Stimulated activated CD4-positive, alpha-beta T cell treated with anti-CD3 and anti-CD28 coated beads, TNF-alpha, amount 100 ng/mL, for 1 hour (primary cell): Measurements from ENCODE around the gene GAD1.

ENCODE experiments used
- DNase-seq, 3 donors: peaks; one replicate each; pipeline ENCODE4 v3.0.0-alpha.2; 2020; ENCODE audit warnings: low read depth in 3 of 3, low spot score in 1 of 3

Gene GAD1

GRCh38 chr2:170891893-170892292, 75.2 kb downstream of the GAD1 start:
- no peak for DNase-seq

DNA sequence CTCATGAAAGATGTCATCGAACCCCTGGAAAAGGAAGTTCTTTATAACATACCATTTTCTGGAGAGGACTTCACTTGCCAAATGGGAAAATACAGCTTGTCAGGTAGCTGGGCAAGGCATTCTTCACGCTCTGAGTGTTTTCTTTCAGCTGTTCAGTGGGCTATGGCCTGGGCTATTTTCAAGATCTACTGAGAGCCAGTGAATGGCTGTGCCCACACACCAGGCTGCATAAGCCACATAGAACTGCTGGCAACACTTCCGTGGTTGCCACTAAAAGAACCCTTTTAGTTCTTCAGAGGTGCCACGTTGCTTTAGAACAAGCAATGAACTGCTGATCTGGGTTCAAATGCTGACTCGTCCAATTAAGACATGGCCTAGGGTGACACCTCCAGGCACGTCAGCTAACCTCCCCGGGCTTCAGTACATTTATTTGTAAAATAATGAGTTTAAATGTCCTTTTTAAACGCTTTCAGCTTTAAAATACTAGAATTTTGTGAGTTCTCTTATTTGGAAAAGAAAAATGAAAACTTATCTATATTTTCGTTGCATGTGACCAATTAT, 75.8 kb downstream of the GAD1 start:
- no peak for DNase-seq

- no peak for DNase-seq
Measured at GRCh38 chr2:170895023-170895757, 78.5 kb downstream of the GAD1 start.

DNA sequence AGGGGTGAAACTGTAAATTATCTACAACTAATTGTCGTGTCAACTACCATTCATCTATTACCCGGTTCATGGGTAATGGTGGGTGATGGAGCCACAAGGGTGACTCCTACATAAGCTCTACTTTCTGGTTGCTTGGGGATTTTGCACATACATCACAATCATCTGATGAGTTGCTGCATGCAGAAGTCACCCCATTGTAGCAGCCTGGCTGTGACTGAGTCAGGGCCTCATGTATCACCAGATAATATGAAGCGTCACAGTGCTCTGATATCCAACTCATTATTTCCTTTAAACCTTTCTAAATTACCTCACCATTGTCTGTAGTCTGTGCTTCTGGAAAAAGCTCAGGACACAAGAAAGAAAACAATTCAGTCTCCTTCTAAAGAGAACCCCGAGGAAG, 79.9 kb downstream of the GAD1 start:
- no peak for DNase-seq

DNA sequence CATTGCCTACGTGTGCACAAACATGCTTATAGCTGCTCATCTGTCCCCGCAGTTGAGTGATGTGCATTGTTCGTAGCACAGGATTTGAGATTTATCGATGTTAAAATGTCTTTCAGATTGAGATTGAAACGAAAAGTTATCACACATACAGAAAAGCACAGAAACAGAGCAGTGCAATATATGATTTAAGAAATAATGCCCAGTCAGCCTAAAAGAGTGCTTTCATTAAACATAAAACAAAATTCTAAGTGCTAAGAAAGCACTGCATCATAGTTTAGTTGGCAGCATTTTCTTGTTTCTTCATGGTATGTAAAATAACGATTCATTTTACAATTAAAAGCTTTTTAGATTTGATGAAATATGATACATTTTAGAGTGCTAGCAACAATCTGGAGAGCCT, 80.4 kb downstream of the GAD1 start:
- DNase-seq, result no peak

DNA sequence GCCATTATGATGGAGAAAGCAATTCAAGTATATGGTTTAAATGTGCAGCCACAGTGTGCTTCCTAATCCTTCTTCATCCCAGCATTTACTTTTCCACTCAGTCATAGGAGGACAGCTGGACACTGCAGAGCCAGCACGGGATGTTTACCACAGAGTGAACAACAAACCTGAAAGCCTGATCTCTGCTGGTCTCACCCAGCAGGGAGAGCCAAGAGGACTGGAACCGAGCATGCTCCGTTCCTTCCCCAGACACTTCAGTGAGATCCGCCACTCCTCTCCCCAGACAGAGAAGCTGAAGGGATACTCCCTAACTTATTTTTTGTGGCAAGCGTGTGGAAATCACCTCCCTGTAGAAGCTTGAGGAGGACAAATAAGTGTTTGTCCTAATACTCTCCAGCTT, 89.2 kb downstream of the GAD1 start:
- DNase-seq, result no peak
